Rectal smooth muscle tissue (tissue), 1 donor: ENCODE data around the gene B4GALT4.
"Not testable (repeated sequence)": the region's sequence is repeated elsewhere in the genome, so short reads cannot be mapped to it uniquely, and the experiment has no call there.

Experiments used
- H3K27ac ChIP-seq: one replicate; pipeline ENCODE4 v1.7.0; 2013; ENCODE audit warnings: low read depth, low read length, inconsistent platforms
- H3K27me3 ChIP-seq: one replicate; pipeline ENCODE4 v1.7.0; 2013; ENCODE audit warnings: low read length; ENCODE audit not compliant: control insufficient read depth, insufficient read depth
- H3K36me3 ChIP-seq: one replicate; pipeline ENCODE4 v1.7.0; 2013; ENCODE audit warnings: low read length; ENCODE audit not compliant: control insufficient read depth, insufficient read depth
- H3K4me1 ChIP-seq: one replicate; pipeline ENCODE4 v1.7.0; 2013; ENCODE audit warnings: low read length; ENCODE audit not compliant: control insufficient read depth, insufficient read depth
- H3K4me3 ChIP-seq: one replicate; pipeline ENCODE4 v1.7.0; 2013; ENCODE audit warnings: low read length
- H3K9ac ChIP-seq: one replicate; pipeline ENCODE4 v1.7.0; 2013; ENCODE audit warnings: low read length

B4GALT4 gene

DNA sequence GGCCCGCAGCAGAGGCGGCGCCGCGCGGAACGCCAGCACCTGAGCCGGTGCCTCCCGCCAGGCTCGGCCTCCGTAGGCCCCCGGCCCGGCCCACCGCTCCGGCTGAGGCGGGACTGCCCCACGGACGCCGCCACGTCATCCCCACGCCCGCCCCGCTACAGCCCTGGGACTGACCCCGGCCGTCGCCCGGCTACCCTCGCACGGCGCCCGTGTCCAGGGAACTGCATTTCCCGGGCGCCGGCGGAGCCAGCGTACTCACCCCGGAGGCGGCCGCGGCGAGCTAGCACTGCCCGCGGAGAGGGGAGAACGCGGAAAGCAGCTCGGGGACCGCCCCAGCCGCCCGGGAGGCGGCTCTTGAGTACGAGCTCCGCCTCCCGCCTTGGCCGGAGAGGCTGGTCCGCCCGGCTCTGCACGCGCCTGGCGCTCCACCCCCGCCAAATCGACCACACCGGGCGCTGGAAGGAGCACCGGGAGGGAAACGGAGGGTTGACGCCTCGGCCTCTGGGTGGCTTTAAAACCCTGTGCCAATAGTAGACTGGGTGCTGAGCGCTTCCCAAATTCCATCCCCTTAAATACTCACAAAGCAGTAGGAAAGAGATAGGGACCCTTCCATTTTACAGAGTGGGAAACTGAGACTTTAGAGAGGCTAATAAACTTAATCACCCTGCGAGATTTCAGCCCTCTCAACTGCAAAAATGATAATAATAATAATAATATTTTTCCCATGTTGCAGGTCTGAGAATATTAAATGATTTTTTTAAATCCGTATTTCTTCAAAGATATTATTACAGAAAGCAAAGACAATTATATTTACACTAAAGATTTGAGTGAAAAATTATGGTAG is at the start of gene B4GALT4:
Gene B4GALT4, minus strand, starts transcription at position 288 of the 844 bp plus-strand sequence. CDS start 10,779 bp downstream, outside the sequence.
- H3K9ac ChIP-seq, result peak within 1 kb of the TSS; percentile 77

DNA sequence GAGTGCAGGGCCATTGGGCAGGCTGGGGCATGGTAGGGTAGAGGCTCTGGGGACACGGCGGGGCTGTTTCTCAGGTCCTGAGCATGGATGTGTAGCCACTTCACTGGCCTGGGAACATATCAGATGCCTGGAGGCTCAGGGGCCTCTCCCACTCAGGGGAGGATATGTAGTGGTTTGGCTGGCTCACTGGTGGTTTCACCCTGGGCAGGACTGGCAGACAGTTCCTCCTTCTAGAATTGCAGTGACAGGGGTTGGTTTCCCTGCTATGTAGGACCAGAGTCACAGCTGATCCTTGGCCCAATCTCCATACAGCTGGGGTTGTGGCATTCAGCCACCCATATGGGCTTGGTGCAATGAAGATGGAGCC is 48.7 kb upstream of the B4GALT4 start:
- no peaks in the 10 kb centered on the region for H3K4me1 ChIP-seq
- no peak overlapping the region for H3K27ac ChIP-seq
- H3K27me3 ChIP-seq, result no peaks in the 10 kb centered on the region
- H3K4me3 ChIP-seq, result no peak overlapping the region
- no peak overlapping the region for H3K9ac ChIP-seq
- no peaks in the 10 kb centered on the region for H3K36me3 ChIP-seq

More for the DNA sequence above, at the start of gene B4GALT4:
- H3K4me3 ChIP-seq, result peak within 1 kb of the TSS; percentile 87
- H3K36me3 ChIP-seq, result peaks cover 6% of the 10 kb centered on the region
- H3K4me1 ChIP-seq, result peaks cover 6% of the 10 kb centered on the region
- peak within 1 kb of the TSS; percentile 87 for H3K27ac ChIP-seq
- no peaks in the 10 kb centered on the region for H3K27me3 ChIP-seq

- no peaks in the 10 kb centered on the region for H3K27me3 ChIP-seq
- no peak overlapping the region for H3K9ac ChIP-seq
- H3K27ac ChIP-seq, result no peak overlapping the region
- H3K4me3 ChIP-seq, result no peak overlapping the region
- H3K36me3 ChIP-seq, result no peaks in the 10 kb centered on the region
- no peaks in the 10 kb centered on the region for H3K4me1 ChIP-seq
Measured at GRCh38 chr3:119288669-119289403, 48.2 kb upstream of the B4GALT4 start.

GRCh38 chr3:119279584-119280243 is 39.0 kb upstream of the B4GALT4 start:
- H3K9ac ChIP-seq, result no peak overlapping the region
- peak overlapping the region; percentile 46 for H3K27ac ChIP-seq

GRCh38 chr3:119279101-119279554 is 38.5 kb upstream of the B4GALT4 start:
- Histone ChIP-seq H3K27me3 (no peaks in the 10 kb centered on the region), H3K9ac (no peak overlapping the region), H3K4me3 (no peak overlapping the region), H3K36me3 (no peaks in the 10 kb centered on the region), H3K4me1 (no peaks in the 10 kb centered on the region), H3K27ac (no peak overlapping the region)

More at GRCh38 chr3:119279584-119280243, 39.0 kb upstream of the B4GALT4 start:
- Histone ChIP-seq H3K27me3 (no peaks in the 10 kb centered on the region), H3K36me3 (no peaks in the 10 kb centered on the region), H3K4me1 (no peaks in the 10 kb centered on the region), H3K4me3 (no peak overlapping the region)

DNA sequence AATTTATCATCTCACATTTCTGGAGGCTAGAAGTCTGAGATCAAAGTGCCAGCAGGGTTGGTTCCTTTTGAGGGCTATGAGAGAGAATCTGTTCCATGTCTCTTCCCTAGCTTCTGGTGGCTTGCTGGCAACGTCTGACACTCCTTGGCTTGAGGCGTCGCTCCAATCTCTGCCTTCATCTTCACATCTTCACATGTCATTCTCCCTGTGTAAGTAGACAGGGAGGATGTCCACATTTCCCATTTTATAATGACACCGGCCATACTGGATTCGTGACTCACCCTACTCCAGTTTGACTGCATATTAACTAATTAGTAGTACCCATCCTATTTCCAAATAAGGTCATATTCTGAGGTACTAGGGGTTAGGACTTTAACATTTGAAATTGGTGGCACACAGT is 36.0 kb upstream of the B4GALT4 start:
- Histone ChIP-seq H3K4me1 (no peaks in the 10 kb centered on the region), H3K27ac (no peak overlapping the region)

GRCh38 chr3:119270212-119270611 is 29.5 kb upstream of the B4GALT4 start:
- H3K4me1 ChIP-seq, H3K27me3 ChIP-seq, H3K4me3 ChIP-seq, H3K36me3 ChIP-seq, H3K27ac ChIP-seq, H3K9ac ChIP-seq: not testable (repeated sequence)

More for the DNA sequence above, 36.0 kb upstream of the B4GALT4 start:
- Histone ChIP-seq H3K36me3 (no peaks in the 10 kb centered on the region), H3K27me3 (no peaks in the 10 kb centered on the region), H3K9ac (no peak overlapping the region), H3K4me3 (no peak overlapping the region)

DNA sequence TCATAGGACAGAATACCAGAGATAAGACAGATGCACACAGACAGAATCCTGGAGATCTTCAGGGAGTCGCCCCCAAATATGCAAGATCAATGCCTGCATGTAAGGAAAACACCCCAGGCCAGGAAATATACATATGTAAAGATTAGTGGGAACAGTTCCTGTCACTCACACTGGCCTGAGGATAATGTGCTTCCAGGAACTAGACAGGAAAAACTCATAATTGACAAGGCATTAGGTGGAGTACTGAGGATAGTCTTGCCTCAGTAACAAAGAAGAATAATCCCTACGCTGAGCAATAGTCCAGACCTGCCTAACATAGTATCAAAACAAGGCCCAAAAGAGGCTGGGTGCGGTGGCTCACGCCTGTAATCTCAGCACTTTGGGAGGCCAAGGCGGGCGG is 20.4 kb upstream of the B4GALT4 start:
- H3K36me3 ChIP-seq, result no peaks in the 10 kb centered on the region
- no peak overlapping the region for H3K9ac ChIP-seq

GRCh38 chr3:119259821-119260220 is 19.1 kb upstream of the B4GALT4 start:
- Histone ChIP-seq H3K27ac (no peak overlapping the region), H3K9ac (no peak overlapping the region), H3K36me3 (no peaks in the 10 kb centered on the region), H3K4me3 (no peak overlapping the region), H3K4me1 (no peaks in the 10 kb centered on the region), H3K27me3 (no peaks in the 10 kb centered on the region)

More for the DNA sequence above, 20.4 kb upstream of the B4GALT4 start:
- Histone ChIP-seq H3K27ac (no peak overlapping the region), H3K4me3 (no peak overlapping the region), H3K27me3 (no peaks in the 10 kb centered on the region), H3K4me1 (no peaks in the 10 kb centered on the region)

- Histone ChIP-seq H3K4me1 (no peaks in the 10 kb centered on the region), H3K27me3 (no peaks in the 10 kb centered on the region), H3K9ac (no peak overlapping the region), H3K4me3 (no peak overlapping the region), H3K36me3 (no peaks in the 10 kb centered on the region), H3K27ac (no peak overlapping the region)
Measured at GRCh38 chr3:119258915-119259314, 18.2 kb upstream of the B4GALT4 start.

DNA sequence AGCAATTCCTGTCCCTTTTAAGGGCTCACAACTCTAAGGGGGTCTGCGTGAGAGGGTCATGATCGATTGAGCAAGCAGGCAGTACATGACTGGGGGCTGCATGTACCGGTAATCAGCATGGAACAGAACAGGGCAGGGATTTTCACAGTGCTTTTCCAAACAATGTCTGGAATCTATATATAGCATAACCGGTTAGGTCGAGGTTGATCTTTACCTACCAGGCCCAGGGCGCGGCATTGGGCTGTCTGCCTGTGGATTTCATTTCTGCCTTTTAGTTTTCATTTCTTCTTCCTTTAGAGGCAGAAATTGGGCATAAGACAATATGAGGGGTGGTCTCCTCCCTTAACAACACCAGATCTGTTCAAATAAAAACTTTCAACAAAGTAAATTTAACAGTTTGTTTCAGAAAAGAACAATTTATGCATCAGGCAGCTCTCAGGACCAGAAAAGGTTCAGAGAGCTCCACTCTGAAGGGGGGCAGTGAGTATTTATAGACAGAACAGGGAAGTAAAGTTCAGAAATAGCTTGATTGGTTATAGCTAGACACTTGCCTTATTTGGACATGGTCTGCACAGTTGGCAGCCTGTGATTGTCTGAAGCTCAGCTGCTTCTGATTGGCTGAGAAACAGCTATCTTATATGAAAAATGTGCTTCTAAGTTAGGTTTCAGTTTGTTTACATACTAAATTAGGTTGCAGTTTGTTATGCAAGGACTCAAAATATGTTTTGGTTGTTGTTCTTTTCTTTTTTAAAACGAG is 17.2 kb upstream of the B4GALT4 start:
- no peak overlapping the region for H3K9ac ChIP-seq
- H3K4me3 ChIP-seq, result no peak overlapping the region
- H3K36me3 ChIP-seq, result no peaks in the 10 kb centered on the region
- H3K4me1 ChIP-seq, result no peaks in the 10 kb centered on the region
- no peak overlapping the region for H3K27ac ChIP-seq
- H3K27me3 ChIP-seq, result no peaks in the 10 kb centered on the region

- Histone ChIP-seq H3K27ac (no peak overlapping the region), H3K4me3 (no peak overlapping the region), H3K36me3 (no peaks in the 10 kb centered on the region), H3K4me1 (no peaks in the 10 kb centered on the region), H3K27me3 (no peaks in the 10 kb centered on the region), H3K9ac (no peak overlapping the region)
Measured at GRCh38 chr3:119257111-119257510, 16.4 kb upstream of the B4GALT4 start.
